Measurements from ENCODE around the gene RACGAP1. TPM values are rescaled to one million over a fixed set of nuclear protein-coding genes. Genes with fewer than 3 reads are reported as not detected.

The RACGAP1 gene
- total RNA-seq, 1 experiment from 2014 or later: 95.3 TPM

DNA sequence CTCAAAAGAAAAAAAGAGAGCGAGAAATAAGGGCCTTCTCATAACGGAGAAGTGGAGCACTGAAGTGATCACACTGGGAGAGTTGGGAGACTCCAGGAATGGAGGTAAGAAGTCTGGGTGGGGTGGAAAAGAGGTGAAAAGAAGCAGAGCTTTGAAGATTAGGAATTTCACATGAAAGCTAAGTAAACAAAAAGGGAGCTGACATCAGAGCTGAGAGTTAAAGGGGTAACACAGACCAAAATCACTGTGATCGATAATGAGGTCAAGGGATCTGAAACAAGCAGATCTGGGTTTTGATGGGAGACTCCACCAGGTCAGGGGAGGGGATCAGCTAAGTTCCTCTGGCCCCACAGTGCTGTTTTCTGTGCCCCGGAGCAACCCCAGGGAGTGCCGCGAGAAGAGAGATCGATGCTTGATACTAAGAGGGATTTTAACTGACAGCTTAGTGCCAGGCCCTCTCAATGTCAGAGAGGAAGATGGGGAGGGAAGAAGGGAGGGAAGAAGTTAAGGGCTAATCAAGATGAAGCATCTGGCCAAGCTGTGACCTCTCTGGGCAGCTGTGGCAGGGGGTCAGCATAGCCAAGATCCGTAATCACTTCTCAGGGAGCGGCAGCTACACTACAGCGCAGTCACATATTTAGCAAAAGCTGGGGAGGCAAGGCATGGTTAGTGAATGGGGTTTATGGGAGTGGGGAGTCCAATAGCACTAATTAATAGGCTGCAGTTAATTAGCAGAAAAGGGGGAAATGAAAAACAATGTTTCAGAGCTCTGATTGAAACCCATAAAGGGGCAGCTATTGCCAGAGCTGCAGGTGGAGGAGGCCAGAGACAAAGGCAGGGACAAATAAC, 44.6 kb downstream of the RACGAP1 start:
- H3K9ac ChIP-seq (ENCODE audit: low read length): no peak overlapping the region
- DNase-seq (no peak), ATAC-seq (no peak)
- POLR2A ChIA-PET (ENCODE audit: unreplicated experiment): no interaction called here
- no peaks in the 10 kb centered on the region for H3K79me2 ChIP-seq (ENCODE audit: low read length)
- H3K9me3 ChIP-seq (ENCODE audit: low read length): no peaks in the 10 kb centered on the region
- H3K9me2 ChIP-seq (replicated peaks; ENCODE audit: low read length): no peaks in the 10 kb centered on the region
- no peak overlapping the region for H3K4me3 ChIP-seq (ENCODE audit: low read length)
- H3K27ac ChIP-seq (ENCODE audit: low read length): no peak overlapping the region
- BruUV-seq (replicated peaks): no TSS peak
- peaks cover 9% of the 10 kb centered on the region; the same call in 1 of the 2 replicates for H3K4me1 ChIP-seq (ENCODE audit: insufficient read depth, low read length)
- no peaks in the 10 kb centered on the region for H3K36me3 ChIP-seq (ENCODE audit: low read depth, low read length)
- intact Hi-C loops (cut with micrococcal nuclease): no loop called here
- CTCF ChIA-PET: interaction anchor here (0.5 to 0.7 kb wide), 2 partner anchors 121 to 125 kb away, joined by 5 to 12 read pairs; no protein-coding TSS in a partner anchor
- no peaks in the 10 kb centered on the region for H3K27me3 ChIP-seq (ENCODE audit: low read length)
- no peak overlapping the region for H2AFZ ChIP-seq (ENCODE audit: low read length)
- H3F3A ChIP-seq (ENCODE audit: low read length, unreplicated experiment): no peaks in the 10 kb centered on the region
- H4K20me1 ChIP-seq (ENCODE audit: low read length): no peaks in the 10 kb centered on the region
- TF ChIP-seq EZH2 (IDR thresholded peaks at IDR 0.05; ENCODE audit: low read length, unreplicated experiment): no peak
- TF ChIP-seq, protein P1, sequence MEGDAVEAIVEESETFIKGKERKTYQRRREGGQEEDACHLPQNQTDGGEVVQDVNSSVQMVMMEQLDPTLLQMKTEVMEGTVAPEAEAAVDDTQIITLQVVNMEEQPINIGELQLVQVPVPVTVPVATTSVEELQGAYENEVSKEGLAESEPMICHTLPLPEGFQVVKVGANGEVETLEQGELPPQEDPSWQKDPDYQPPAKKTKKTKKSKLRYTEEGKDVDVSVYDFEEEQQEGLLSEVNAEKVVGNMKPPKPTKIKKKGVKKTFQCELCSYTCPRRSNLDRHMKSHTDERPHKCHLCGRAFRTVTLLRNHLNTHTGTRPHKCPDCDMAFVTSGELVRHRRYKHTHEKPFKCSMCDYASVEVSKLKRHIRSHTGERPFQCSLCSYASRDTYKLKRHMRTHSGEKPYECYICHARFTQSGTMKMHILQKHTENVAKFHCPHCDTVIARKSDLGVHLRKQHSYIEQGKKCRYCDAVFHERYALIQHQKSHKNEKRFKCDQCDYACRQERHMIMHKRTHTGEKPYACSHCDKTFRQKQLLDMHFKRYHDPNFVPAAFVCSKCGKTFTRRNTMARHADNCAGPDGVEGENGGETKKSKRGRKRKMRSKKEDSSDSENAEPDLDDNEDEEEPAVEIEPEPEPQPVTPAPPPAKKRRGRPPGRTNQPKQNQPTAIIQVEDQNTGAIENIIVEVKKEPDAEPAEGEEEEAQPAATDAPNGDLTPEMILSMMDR (conservative IDR thresholded peaks at IDR 0.05; ENCODE audit: low read depth, low read length): no peak
- TF ChIP-seq EZH2phosphoT487 (IDR thresholded peaks at IDR 0.05; ENCODE audit: borderline replicate concordance, low read length): no peak
- H3K4me2 ChIP-seq (ENCODE audit: low read length): no peak overlapping the region

DNA sequence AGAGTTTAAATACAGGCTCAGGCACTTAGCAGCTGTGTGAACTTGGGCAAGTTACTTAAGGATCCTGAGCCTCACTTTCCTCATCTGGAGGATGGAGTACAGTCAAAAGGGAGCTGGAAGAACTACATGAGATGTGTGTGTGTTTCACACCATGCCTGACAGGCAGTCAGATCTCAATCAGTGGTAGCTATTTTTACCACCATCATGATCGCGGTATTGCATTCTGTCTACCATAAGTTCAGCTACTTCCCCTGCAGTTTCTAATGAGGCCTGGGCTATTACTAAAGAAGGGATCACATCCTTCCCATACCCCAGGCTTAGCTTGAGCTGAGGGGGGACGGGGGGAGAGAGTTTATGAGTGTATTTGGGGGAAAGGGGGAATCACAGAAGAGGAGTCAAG, 45.5 kb downstream of the RACGAP1 start:
- Histone ChIP-seq H3K27ac (ENCODE audit: low read length) (no peak overlapping the region), H3K4me2 (ENCODE audit: low read length) (no peak overlapping the region), H2AFZ (ENCODE audit: low read length) (no peak overlapping the region), H3K9me3 (ENCODE audit: low read length) (no peaks in the 10 kb centered on the region), H3K36me3 (ENCODE audit: low read depth, low read length) (no peaks in the 10 kb centered on the region), H3K4me3 (ENCODE audit: low read length) (no peak overlapping the region), H3K9ac (ENCODE audit: low read length) (no peak overlapping the region), H4K20me1 (ENCODE audit: low read length) (no peaks in the 10 kb centered on the region), H3K79me2 (ENCODE audit: low read length) (no peaks in the 10 kb centered on the region), H3F3A (ENCODE audit: low read length, unreplicated experiment) (no peaks in the 10 kb centered on the region), H3K4me1 (ENCODE audit: insufficient read depth, low read length) (peaks cover 9% of the 10 kb centered on the region; the same call in 1 of the 2 replicates), H3K27me3 (ENCODE audit: low read length) (no peaks in the 10 kb centered on the region), H3K9me2 (replicated peaks; ENCODE audit: low read length) (no peaks in the 10 kb centered on the region)
- BruUV-seq (replicated peaks): no TSS peak
- DNase-seq (no peak), ATAC-seq (no peak)
- POLR2A ChIA-PET (ENCODE audit: unreplicated experiment): no interaction called here
- intact Hi-C loops (cut with micrococcal nuclease): no loop called here
- CTCF ChIA-PET: no interaction called here
- TF ChIP-seq, protein P1 (conservative IDR thresholded peaks at IDR 0.05; ENCODE audit: low read depth, low read length): no peak
- no peak for TF ChIP-seq EZH2 (IDR thresholded peaks at IDR 0.05; ENCODE audit: low read length, unreplicated experiment)
- no peak for TF ChIP-seq EZH2phosphoT487 (IDR thresholded peaks at IDR 0.05; ENCODE audit: borderline replicate concordance, low read length)

DNA sequence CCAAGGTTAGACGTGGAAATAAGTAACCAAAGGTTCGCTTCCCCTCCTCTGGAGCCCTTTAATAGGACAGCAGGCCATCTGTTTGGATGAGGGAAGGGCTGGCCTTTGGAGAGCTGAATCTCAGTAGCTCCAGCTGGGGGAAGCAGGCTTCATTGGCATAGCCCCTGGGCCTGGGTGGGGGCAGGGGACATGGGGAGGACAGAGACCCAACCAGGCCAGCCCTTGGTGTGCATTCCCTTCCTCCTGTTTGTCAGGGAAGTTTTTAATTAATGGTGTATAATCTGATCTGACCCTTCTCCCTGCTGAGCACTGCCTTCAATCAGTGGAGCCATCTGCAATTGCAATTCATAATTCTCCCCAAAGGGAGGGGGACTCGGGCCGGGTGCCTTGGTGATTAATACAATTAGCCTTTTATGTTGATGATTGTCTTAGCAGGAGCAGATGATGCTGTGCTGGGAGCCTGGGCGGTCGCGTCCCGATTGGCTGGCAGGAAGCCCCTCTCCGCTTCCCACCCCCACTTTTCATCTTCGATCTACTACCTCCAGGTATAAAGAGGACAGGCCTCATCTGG, 46.2 kb downstream of the RACGAP1 start:
- no peak for ATAC-seq
- Histone ChIP-seq H3K4me1 (ENCODE audit: insufficient read depth, low read length) (peaks cover 3% of the 10 kb centered on the region; the same call in 1 of the 2 replicates), H3K9me3 (ENCODE audit: low read length) (no peaks in the 10 kb centered on the region)

More for the DNA sequence above, 46.2 kb downstream of the RACGAP1 start:
- Histone ChIP-seq H3K27ac (ENCODE audit: low read length) (no peak overlapping the region), H4K20me1 (ENCODE audit: low read length) (no peaks in the 10 kb centered on the region), H2AFZ (ENCODE audit: low read length) (no peak overlapping the region), H3K4me2 (ENCODE audit: low read length) (no peak overlapping the region), H3K9me2 (replicated peaks; ENCODE audit: low read length) (no peaks in the 10 kb centered on the region), H3K9ac (ENCODE audit: low read length) (no peak overlapping the region), H3K27me3 (ENCODE audit: low read length) (no peaks in the 10 kb centered on the region), H3K4me3 (ENCODE audit: low read length) (no peak overlapping the region), H3F3A (ENCODE audit: low read length, unreplicated experiment) (no peaks in the 10 kb centered on the region), H3K79me2 (ENCODE audit: low read length) (no peaks in the 10 kb centered on the region), H3K36me3 (ENCODE audit: low read depth, low read length) (no peaks in the 10 kb centered on the region)
- TF ChIP-seq EZH2phosphoT487 (IDR thresholded peaks at IDR 0.05; ENCODE audit: borderline replicate concordance, low read length) (no peak), EZH2 (IDR thresholded peaks at IDR 0.05; ENCODE audit: low read length, unreplicated experiment) (no peak)
- TF ChIP-seq, protein P1 (conservative IDR thresholded peaks at IDR 0.05; ENCODE audit: low read depth, low read length): no peak
- CTCF ChIA-PET: no interaction called here
- no TSS peak for BruUV-seq (replicated peaks)
- POLR2A ChIA-PET (ENCODE audit: unreplicated experiment): interaction anchor here (0.6 kb wide), 1 partner anchor 35 kb away, joined by 6 read pairs; no protein-coding TSS in a partner anchor
- intact Hi-C loops (cut with micrococcal nuclease): no loop called here
- DNase-seq: no peak

Measured in PC-3 (cell line).